Measurements from ENCODE around the gene MTMR10. TPM values are rescaled to one million over a fixed set of nuclear protein-coding genes. Genes with fewer than 3 reads are reported as not detected.

MTMR10 gene
- total RNA-seq, 1 donor from 2014 or later: 36.2 TPM

GRCh38 chr15:30974112-30974511, 17.3 kb downstream of the MTMR10 start:
- DNase-seq (no peak), ATAC-seq (no peak)
- H3K4me1 ChIP-seq: no peaks in the 10 kb centered on the region
- H3K36me3 ChIP-seq: peaks cover 50% of the 10 kb centered on the region
- H3K4me3 ChIP-seq: no peak overlapping the region
- no peaks in the 10 kb centered on the region for H3K27me3 ChIP-seq
- intact Hi-C loops (cut with DNase I): no loop called here
- TF ChIP-seq CTCF (IDR thresholded peaks at IDR 0.05): no peak
- no peaks in the 10 kb centered on the region for H3K9me3 ChIP-seq
- no peak overlapping the region for H3K27ac ChIP-seq

GRCh38 chr15:30973379-30973778, 18.0 kb downstream of the MTMR10 start:
- intact Hi-C loops (cut with DNase I): no loop called here

GRCh38 chr15:30969724-30970123, 21.7 kb downstream of the MTMR10 start:
- no peaks in the 10 kb centered on the region for H3K27me3 ChIP-seq
- intact Hi-C loops (cut with DNase I): no loop called here
- no peaks in the 10 kb centered on the region for H3K4me1 ChIP-seq
- H3K9me3 ChIP-seq: no peaks in the 10 kb centered on the region
- no peak for TF ChIP-seq CTCF (IDR thresholded peaks at IDR 0.05)
- no peak for ATAC-seq
- DNase-seq: no peak
- H3K4me3 ChIP-seq: no peak overlapping the region
- H3K27ac ChIP-seq: no peak overlapping the region
- H3K36me3 ChIP-seq: peaks cover 78% of the 10 kb centered on the region

More at GRCh38 chr15:30973379-30973778, 18.0 kb downstream of the MTMR10 start:
- Histone ChIP-seq H3K4me1 (no peaks in the 10 kb centered on the region), H3K27me3 (no peaks in the 10 kb centered on the region), H3K27ac (no peak overlapping the region), H3K9me3 (no peaks in the 10 kb centered on the region), H3K36me3 (peaks cover 50% of the 10 kb centered on the region), H3K4me3 (no peak overlapping the region)
- ATAC-seq (no peak), DNase-seq (no peak)
- no peak for TF ChIP-seq CTCF (IDR thresholded peaks at IDR 0.05)

- Histone ChIP-seq H3K4me3 (no peak overlapping the region), H3K4me1 (no peaks in the 10 kb centered on the region), H3K27me3 (no peaks in the 10 kb centered on the region), H3K36me3 (peaks cover 85% of the 10 kb centered on the region), H3K9me3 (no peaks in the 10 kb centered on the region), H3K27ac (no peak overlapping the region)
- ATAC-seq (no peak), DNase-seq (no peak)
- TF ChIP-seq CTCF (IDR thresholded peaks at IDR 0.05): no peak
- intact Hi-C loops (cut with DNase I): no loop called here
Measured at GRCh38 chr15:30963681-30964080, 27.7 kb downstream of the MTMR10 start.

- peaks cover 91% of the 10 kb centered on the region for H3K36me3 ChIP-seq
- intact Hi-C loops (cut with DNase I): no loop called here
- DNase-seq (no peak), ATAC-seq (no peak)
- no peak for TF ChIP-seq CTCF (IDR thresholded peaks at IDR 0.05)
- no peaks in the 10 kb centered on the region for H3K9me3 ChIP-seq
- H3K27ac ChIP-seq: no peak overlapping the region
- H3K4me3 ChIP-seq: no peak overlapping the region
- H3K4me1 ChIP-seq: no peaks in the 10 kb centered on the region
- no peaks in the 10 kb centered on the region for H3K27me3 ChIP-seq
Measured at GRCh38 chr15:30962659-30963058, 28.8 kb downstream of the MTMR10 start.

- no peak for ATAC-seq
- Histone ChIP-seq H3K9me3 (no peaks in the 10 kb centered on the region), H3K36me3 (peaks cover 91% of the 10 kb centered on the region), H3K27me3 (no peaks in the 10 kb centered on the region), H3K27ac (no peak overlapping the region), H3K4me3 (no peak overlapping the region), H3K4me1 (no peaks in the 10 kb centered on the region)
- intact Hi-C loops (cut with DNase I): no loop called here
- TF ChIP-seq CTCF (IDR thresholded peaks at IDR 0.05): no peak
- no peak for DNase-seq
Measured at GRCh38 chr15:30962079-30962478, 29.3 kb downstream of the MTMR10 start.

Measured in upper lobe of right lung (tissue), 1 donor.